Activated CD4-positive, alpha-beta T cell treated with anti-CD3 and anti-CD28 coated beads, Interleukin-2, amount 10 ng/mL, durations not matched to agents 24 days and 14 days (primary cell): ENCODE measurements around the gene DLK2. TPM values are rescaled to one million over a fixed set of nuclear protein-coding genes. Genes with fewer than 3 reads are reported as not detected.

ENCODE experiments used
- DNase-seq: peaks from one replicate; pipeline ENCODE4 v3.0.0; 2022
- H3K27ac Mint-ChIP-seq: one replicate; pipeline ENCODE4 v1.8.0; 2022; ENCODE audit warnings: mild to moderate bottlenecking, mixed read lengths
- H3K27me3 Mint-ChIP-seq: one replicate; pipeline ENCODE4 v1.8.0; 2022; ENCODE audit warnings: mixed read lengths
- H3K36me3 Mint-ChIP-seq: one replicate; pipeline ENCODE4 v1.8.0; 2022; ENCODE audit warnings: low read depth, mild to moderate bottlenecking, mixed read lengths
- H3K4me1 Mint-ChIP-seq: one replicate; pipeline ENCODE4 v1.8.0; 2021; ENCODE audit warnings: mixed read lengths
- H3K4me3 Mint-ChIP-seq: one replicate; pipeline ENCODE4 v1.8.0; 2022; ENCODE audit warnings: mild to moderate bottlenecking, moderate library complexity, mixed read lengths
- H3K9me3 Mint-ChIP-seq: one replicate; pipeline ENCODE4 v1.8.0; 2021; ENCODE audit warnings: mixed read lengths
- intact Hi-C: fragments of 100-400 bp; cut with micrococcal nuclease; formaldehyde crosslinking; loops from one replicate; pipeline ENCODE4 v1.15.1; 2023
- total RNA-seq: library from RNA; stranded (reverse); gene quantifications from 2 replicates; pipeline ENCODE4 v1.2.3, GENCODE V29; 2022

Gene DLK2
- total RNA-seq, 1 donor from 2014 or later: 2.0 TPM

DNA sequence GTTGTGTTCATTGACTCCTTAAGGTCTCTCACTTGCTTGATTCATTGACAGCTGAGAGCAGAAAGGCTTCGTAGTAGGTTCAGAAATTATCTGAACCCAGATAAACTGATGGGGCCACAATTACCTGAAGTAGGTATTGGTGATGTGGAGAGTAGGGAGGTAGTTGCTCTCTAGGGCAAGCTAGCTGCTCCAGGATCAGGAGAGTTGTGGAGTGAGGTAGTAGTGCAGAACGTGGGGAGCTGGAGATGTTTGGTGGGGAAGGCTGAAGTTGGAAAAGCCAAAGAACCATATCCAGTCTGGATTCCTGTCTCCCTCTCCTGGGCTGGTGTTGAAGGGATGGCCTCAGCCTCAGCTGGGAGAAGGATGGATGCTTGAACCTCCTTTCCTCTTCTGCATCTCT, 37.9 kb upstream of the DLK2 start:
- DNase-seq: no peak
- Mint-ChIP-seq H3K9me3 (no peaks in the 10 kb centered on the region), H3K36me3 (peaks cover 3% of the 10 kb centered on the region), H3K4me3 (no peak overlapping the region), H3K27me3 (no peaks in the 10 kb centered on the region), H3K27ac (no peak overlapping the region), H3K4me1 (peaks cover 16% of the 10 kb centered on the region)
- intact Hi-C loops: no loop called here

DNA sequence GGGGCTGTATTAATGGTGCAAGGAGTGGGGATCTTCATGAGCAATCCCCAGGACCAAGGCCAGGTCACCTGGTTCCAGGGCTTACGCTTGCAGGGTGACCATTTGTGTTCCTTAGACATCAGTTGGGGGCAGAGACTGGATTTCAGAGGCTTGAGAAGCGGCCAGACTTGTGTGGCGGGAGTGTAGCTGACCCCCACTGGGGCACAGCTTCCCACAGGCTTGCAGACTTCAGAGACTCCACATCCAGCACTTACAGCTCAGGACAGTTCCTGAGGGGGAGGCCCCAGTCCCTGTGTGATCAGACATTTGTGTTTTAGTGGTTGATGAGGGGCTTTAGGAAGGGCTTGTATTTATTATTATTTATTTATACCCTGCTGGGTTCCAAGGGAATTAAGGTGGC, 37.3 kb upstream of the DLK2 start:
- no peaks in the 10 kb centered on the region for H3K27me3 Mint-ChIP-seq
- intact Hi-C loops: no loop called here
- DNase-seq: no peak
- no peak overlapping the region for H3K4me3 Mint-ChIP-seq
- H3K9me3 Mint-ChIP-seq: no peaks in the 10 kb centered on the region
- H3K36me3 Mint-ChIP-seq: peaks cover 3% of the 10 kb centered on the region
- peaks cover 16% of the 10 kb centered on the region for H3K4me1 Mint-ChIP-seq
- H3K27ac Mint-ChIP-seq: no peak overlapping the region

DNA sequence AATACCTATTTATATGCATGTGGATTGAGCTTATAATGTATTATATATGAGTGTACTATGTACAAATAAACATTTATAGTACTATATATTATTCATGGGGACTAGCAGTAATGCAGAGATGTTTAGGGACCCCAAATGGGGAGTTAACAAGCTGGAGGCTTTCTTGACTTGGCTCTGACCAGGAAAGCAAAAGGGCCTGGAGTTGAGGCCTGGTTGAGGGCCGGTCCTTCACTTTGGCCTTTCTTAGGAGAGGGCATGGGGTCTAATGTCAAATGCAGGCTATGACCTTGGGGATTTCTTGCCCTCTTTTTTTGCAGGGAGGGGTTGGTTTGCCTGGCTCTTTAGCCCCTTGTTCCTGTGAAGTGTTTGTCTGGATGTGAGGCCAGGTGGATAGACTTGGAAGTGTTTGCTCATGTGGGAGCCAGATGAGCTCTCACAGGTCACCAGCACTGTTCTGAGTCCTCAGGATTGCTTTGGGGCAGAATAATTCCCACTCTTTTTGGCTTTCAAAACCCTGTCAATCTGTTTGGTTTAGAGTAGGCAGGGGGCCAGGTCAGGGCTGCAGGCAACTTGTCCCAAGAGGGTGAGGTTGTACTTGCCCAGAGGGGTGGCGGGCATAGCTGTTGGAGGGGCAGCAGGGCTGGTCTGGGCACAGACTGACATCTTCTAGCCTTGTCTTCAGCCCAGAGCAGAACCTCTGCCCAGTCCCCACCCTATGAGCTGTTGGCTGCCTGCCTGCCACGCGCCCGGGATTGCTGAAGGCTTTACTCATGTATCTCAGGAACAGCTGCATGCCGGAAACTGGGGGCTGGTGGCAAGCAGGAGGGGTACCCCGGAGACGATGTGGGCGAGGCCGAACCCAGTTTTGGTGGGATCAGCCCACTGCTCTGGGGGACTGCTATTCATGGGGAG, 36.7 kb upstream of the DLK2 start:
- intact Hi-C loops: no loop called here
- peaks cover 16% of the 10 kb centered on the region for H3K4me1 Mint-ChIP-seq
- no peak overlapping the region for H3K4me3 Mint-ChIP-seq
- H3K36me3 Mint-ChIP-seq: peaks cover 3% of the 10 kb centered on the region
- no peak overlapping the region for H3K27ac Mint-ChIP-seq
- H3K27me3 Mint-ChIP-seq: no peaks in the 10 kb centered on the region
- H3K9me3 Mint-ChIP-seq: no peaks in the 10 kb centered on the region
- no peak for DNase-seq

DNA sequence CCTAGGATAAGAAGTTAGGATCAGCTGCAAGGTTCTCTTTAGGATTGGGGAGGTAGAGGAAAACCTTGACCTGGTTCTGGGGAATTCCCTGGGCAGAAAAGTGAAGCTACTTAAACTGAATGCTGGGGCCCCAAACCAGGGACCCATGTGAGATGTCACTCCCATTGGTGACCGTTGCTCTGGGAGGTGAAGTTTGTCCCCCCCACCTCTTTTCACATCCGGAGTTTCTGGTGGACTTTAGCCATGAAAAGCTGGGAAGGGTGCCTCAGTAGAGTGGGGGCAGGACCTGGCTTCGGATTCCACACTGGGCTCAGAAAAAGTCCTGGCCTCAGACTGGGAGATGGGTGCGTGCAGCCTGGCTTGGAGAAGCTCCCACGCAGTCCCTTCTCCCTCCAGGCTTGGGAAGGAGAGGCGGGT, 35.2 kb upstream of the DLK2 start:
- Mint-ChIP-seq H3K4me3 (no peak overlapping the region), H3K36me3 (peaks cover 2% of the 10 kb centered on the region), H3K4me1 (peaks cover 16% of the 10 kb centered on the region), H3K27me3 (no peaks in the 10 kb centered on the region), H3K27ac (no peak overlapping the region), H3K9me3 (no peaks in the 10 kb centered on the region)
- DNase-seq: no peak
- intact Hi-C loops: no loop called here

DNA sequence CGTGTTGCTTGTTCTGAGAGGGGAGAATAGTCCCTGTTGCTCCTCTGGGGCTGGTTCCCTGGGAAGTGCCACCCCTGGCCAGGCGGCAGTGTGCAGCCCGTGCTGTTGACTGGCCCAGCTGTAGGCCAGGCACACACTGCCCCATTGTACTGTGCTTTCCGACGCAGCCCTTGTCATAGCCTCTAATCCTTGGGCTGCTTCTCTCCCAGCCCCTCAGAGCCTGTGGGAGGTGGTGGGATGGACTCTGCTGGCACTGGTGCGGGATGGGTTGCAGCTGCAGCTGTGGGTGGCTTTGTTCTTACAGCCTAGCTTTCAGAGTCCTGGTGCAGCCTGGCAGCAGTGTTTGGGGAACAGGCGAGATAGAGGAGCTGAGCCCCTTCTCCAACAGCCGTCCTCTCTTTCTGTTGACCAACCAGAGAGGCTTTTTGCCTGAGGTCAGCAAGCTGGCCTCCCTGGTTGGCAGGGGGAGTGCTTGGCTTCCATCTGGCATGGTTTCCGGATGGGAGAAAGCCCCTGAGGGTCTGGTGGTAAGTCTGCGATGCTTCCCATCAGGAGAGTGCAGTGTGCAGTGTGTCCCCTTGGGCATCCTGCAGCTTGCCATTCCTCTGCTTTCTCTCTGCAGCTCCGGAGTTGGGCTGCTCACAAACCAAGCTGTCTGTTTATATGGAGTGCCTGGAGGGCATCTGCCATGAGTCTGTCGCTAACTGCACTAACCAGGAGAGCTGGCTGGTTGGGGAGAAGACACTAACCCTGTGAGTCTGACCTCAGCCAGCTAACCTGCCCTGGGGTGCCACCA, 34.1 kb upstream of the DLK2 start:
- H3K9me3 Mint-ChIP-seq: no peaks in the 10 kb centered on the region
- peaks cover 8% of the 10 kb centered on the region for H3K4me1 Mint-ChIP-seq
- no peak overlapping the region for H3K27ac Mint-ChIP-seq
- no peaks in the 10 kb centered on the region for H3K27me3 Mint-ChIP-seq
- intact Hi-C loops: no loop called here
- H3K36me3 Mint-ChIP-seq: peaks cover 4% of the 10 kb centered on the region
- no peak for DNase-seq
- H3K4me3 Mint-ChIP-seq: no peak overlapping the region

DNA sequence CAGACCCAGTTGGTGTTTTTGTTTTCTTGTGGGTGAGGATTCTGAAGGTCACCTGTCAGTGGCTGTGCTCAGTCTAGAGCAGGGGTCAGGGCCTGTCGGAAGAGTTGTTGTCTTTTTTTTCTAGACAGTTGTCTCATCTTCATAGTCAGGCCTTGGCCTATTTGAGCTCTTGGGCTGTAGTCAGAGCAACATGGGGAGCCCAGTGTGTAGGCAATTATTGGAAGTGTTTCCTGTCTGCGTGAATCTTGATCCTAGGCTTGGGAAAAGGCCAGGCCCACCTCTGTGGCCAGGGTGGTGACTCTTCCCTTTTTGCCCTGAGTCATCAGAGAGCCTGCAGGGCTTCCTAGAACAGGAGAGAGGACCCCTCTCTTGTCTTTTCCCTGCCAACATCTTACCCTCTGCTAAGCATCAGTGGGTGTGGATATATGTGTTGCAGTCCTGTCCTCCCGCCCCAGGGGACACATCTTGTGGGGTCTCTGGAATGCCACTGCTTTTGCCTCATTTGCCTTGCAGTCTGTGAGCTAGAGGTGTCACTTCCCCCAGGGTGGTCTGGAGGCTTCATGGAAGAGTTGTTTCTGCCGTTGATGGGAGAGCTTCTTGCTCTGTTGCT, 33.4 kb upstream of the DLK2 start:
- peaks cover 3% of the 10 kb centered on the region for H3K36me3 Mint-ChIP-seq
- H3K9me3 Mint-ChIP-seq: no peaks in the 10 kb centered on the region
- H3K27ac Mint-ChIP-seq: no peak overlapping the region
- no peak overlapping the region for H3K4me3 Mint-ChIP-seq
- H3K4me1 Mint-ChIP-seq: peaks cover 6% of the 10 kb centered on the region
- no peak for DNase-seq
- no peaks in the 10 kb centered on the region for H3K27me3 Mint-ChIP-seq
- intact Hi-C loops: no loop called here

DNA sequence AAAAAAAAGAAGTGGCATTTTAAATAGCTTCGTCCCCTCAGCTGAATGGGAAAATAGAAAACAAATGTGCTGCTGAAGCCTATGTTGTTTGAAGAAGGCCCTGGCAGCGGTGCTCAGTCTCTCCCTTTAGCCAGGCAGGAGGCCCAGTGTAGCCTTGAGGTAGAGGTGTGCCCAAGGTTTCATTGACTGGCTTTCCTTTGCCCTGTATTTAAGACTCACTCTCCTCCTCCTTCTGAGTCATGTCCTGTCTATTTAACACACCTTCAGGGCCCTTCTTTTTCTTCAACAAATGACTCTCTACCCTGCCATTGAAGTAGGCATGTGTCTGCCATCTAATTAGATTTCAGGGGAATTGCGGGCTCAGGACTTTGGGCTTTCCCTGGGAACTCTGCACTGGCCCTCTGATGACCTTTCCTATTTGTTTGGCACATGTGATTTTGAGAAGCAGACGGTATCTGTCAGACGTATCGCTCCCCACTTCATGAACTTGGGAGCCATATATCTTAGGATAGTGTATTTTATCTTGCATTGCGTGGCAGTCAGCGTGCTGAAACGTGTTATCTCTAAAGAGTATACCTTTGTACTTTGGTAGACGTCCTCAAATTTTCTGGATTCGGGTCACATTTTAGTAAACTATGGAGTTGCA, 26.4 kb upstream of the DLK2 start:
- no peak overlapping the region for H3K27ac Mint-ChIP-seq

DNA sequence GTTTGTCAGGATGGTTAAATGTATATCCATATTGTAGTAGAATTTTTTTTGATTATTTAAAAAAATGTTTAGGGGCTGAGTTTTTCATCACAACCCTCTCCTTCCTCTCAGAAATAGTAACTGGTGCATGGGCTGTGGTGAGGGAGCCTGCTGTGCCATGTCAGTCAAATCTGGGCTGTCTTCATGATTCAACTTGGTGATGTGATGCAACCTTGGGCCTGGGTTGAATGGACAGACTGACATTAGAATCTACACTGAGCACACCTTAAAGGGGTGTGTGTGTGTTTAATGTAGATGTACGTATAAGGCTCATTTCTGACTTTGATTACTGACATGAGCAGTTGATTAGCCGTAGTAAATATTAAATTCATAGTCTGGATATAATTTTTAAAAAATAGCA, 25.7 kb upstream of the DLK2 start:
- Mint-ChIP-seq H3K27me3 (no peaks in the 10 kb centered on the region), H3K36me3 (peaks cover 19% of the 10 kb centered on the region), H3K4me3 (no peak overlapping the region), H3K27ac (no peak overlapping the region), H3K4me1 (peaks cover 39% of the 10 kb centered on the region), H3K9me3 (no peaks in the 10 kb centered on the region)
- intact Hi-C loops: no loop called here
- DNase-seq: no peak

More for the DNA sequence above, 26.4 kb upstream of the DLK2 start:
- no peaks in the 10 kb centered on the region for H3K27me3 Mint-ChIP-seq
- H3K4me3 Mint-ChIP-seq: no peak overlapping the region
- intact Hi-C loops: no loop called here
- DNase-seq: no peak
- H3K4me1 Mint-ChIP-seq: peaks cover 37% of the 10 kb centered on the region
- peaks cover 19% of the 10 kb centered on the region for H3K36me3 Mint-ChIP-seq
- no peaks in the 10 kb centered on the region for H3K9me3 Mint-ChIP-seq

DNA sequence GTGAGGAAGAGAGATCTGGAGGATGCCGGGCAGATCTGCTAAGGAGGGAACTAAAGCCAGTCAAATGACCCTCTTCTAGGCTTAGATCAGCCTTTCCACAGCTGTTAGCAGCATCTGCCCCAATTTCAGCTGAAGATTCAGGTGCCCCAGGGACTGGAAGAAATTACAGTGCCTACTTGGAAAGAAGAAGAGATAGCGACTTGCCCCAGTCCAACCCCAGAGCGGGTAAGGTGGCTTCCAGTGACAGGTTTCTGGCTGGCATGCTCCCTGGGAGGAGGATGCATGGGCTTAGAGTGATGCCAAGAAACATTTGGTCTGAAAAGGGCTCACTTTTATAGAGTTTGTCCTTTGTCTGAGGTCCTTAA, 22.6 kb upstream of the DLK2 start:
- intact Hi-C loops: loop anchor here (5.0 kb wide), 1 partner anchor 306 kb away; the partner anchor contains the start of gene SRF
- peak; percentile 71 for DNase-seq
- H3K4me1 Mint-ChIP-seq: peaks cover 35% of the 10 kb centered on the region
- H3K4me3 Mint-ChIP-seq: peak overlapping the region; percentile 100
- H3K9me3 Mint-ChIP-seq: no peaks in the 10 kb centered on the region
- H3K27me3 Mint-ChIP-seq: no peaks in the 10 kb centered on the region
- H3K36me3 Mint-ChIP-seq: peaks cover 11% of the 10 kb centered on the region
- peak overlapping the region; percentile 98 for H3K27ac Mint-ChIP-seq

DNA sequence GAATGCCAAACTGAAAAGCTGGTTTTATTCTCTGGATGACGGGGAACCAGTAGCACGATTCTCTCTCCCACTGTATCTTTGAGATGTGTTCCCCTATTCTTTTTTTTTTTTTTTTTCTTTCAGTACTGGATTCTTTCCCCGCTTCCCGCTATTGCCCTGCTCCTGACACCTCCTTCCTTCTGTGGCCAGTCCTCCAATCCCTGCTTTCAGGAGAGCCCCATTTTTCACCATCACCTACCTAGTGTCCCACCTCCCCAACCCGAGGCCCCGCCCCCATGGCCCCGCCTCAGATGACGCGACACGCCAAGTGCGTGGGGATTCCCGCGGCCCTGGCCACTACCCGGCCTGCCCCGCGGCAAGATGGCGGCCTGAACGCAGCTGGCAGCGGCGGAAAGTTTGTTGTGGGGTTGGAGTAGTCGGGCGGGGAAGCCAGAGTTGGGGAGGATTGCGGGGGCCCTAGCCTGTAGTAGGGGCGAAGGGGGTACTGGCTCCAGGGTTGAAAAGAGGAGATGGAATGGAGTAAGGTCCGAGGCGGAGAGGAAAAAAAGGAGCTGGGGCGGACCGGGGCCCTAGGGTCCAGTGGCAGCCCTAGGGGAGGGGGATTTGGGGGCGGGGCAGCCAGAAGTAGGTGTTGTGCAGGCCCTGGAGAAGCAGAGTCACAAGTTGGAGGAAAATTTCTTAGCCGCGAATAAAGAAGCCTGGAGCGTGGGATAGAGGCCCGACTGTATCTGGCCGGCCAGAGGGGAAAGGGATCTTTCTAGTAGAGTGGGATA, 22.1 kb upstream of the DLK2 start, which contains the start of gene TJAP1:
Gene TJAP1, plus strand, starts transcription at position 336 of the 773 bp plus-strand sequence. CDS start 21,432 bp downstream, outside the sequence.
- Mint-ChIP-seq H3K4me1 (peaks cover 35% of the 10 kb centered on the region), H3K27ac (peak within 1 kb of the TSS; percentile 98), H3K36me3 (peaks cover 10% of the 10 kb centered on the region), H3K4me3 (peak within 1 kb of the TSS; percentile 100), H3K9me3 (no peaks in the 10 kb centered on the region), H3K27me3 (no peaks in the 10 kb centered on the region)
- DNase-seq: peak; percentile 99
- intact Hi-C loops: loop anchor here (1.0 to 5.0 kb wide), 2 partner anchors 50 to 305 kb away; partner anchors contain the start of genes ABCC10 and SRF

DNA sequence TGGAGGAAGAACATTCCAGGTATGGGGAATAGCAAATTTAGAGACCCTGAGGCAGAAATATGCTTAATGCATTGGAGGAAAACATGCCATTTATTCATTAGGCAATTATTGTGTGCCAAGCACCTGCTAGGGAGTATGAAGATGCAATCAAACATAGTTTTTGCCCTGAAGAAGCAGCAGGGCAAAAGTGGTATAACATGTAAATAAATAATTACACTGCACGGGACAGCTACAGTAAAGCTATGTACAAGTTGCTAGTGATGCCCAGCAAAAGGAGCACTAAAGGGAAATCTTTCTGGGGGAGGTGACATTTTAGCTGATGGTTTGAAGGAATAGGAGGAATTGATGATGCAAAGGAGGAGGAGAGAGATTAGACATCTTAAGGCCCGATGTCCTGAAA, 21.4 kb upstream of the DLK2 start:
- intact Hi-C loops: loop anchor here (1.0 to 5.0 kb wide), 2 partner anchors 49 to 304 kb away; partner anchors contain the start of genes ABCC10 and SRF
- peaks cover 32% of the 10 kb centered on the region for H3K4me1 Mint-ChIP-seq
- H3K4me3 Mint-ChIP-seq: peak overlapping the region; percentile 100
- no peaks in the 10 kb centered on the region for H3K9me3 Mint-ChIP-seq
- H3K27ac Mint-ChIP-seq: peak overlapping the region; percentile 41
- no peak for DNase-seq
- peaks cover 7% of the 10 kb centered on the region for H3K36me3 Mint-ChIP-seq
- H3K27me3 Mint-ChIP-seq: no peaks in the 10 kb centered on the region

DNA sequence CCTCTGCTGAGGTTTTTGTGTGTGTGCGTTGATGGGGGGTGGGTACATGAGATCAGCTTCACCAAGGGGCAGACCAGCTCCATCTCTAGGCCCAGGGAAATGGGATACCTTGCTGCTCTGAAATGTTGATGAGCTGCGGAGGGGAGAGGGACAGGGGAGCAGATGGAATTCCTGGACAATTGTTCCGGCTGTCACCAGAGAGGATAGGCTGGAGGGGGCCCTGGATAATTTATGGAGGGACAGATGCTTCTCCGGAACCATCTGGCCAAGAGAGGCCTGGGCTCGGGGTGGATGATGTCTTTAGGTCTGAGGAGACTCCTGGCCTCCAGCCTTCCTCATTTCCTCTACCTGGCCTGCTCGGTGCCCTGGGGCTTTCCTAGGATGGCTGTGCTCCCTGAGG, 20.2 kb upstream of the DLK2 start:
- DNase-seq: no peak
- H3K36me3 Mint-ChIP-seq: peaks cover 5% of the 10 kb centered on the region
- no peak overlapping the region for H3K27ac Mint-ChIP-seq
- intact Hi-C loops: loop anchor here (5.0 kb wide), 1 partner anchor 303 kb away; the partner anchor contains the start of gene SRF
- peaks cover 29% of the 10 kb centered on the region for H3K4me1 Mint-ChIP-seq
- H3K27me3 Mint-ChIP-seq: peaks cover 5% of the 10 kb centered on the region
- no peaks in the 10 kb centered on the region for H3K9me3 Mint-ChIP-seq
- H3K4me3 Mint-ChIP-seq: no peak overlapping the region

DNA sequence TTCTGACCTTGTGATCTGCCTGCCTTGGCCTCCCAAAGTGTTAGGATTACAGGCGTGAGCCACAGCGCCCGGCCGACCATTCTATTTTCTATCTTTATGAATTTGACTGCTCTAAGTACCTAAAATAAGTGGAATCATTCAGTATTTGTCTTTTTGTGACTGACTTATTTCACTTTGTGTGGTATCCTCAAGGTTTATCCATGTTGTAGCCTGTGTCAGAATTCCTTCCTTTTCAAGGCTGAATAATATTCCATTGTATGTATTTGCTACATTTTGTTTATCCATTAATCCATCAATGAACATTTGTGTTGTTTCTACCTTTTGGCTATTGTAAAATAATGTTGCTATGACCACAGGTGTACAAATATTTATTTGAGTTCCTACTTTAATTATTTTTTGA, 17.2 kb upstream of the DLK2 start:
- Mint-ChIP-seq H3K9me3 (no peaks in the 10 kb centered on the region), H3K4me1 (peaks cover 10% of the 10 kb centered on the region), H3K27me3 (peaks cover 17% of the 10 kb centered on the region), H3K27ac (no peak overlapping the region), H3K4me3 (no peak overlapping the region), H3K36me3 (peaks cover 2% of the 10 kb centered on the region)
- no peak for DNase-seq
- intact Hi-C loops: no loop called here
